Measurements from ENCODE around the gene G0S2. TPM values are rescaled to one million over a fixed set of nuclear protein-coding genes. Genes with fewer than 3 reads are reported as not detected.

Gene G0S2
- total and polyA plus RNA-seq, 2 of the 4 experiments (the other 2 are of a cell fraction), result 0.36 to 0.53 TPM

DNA sequence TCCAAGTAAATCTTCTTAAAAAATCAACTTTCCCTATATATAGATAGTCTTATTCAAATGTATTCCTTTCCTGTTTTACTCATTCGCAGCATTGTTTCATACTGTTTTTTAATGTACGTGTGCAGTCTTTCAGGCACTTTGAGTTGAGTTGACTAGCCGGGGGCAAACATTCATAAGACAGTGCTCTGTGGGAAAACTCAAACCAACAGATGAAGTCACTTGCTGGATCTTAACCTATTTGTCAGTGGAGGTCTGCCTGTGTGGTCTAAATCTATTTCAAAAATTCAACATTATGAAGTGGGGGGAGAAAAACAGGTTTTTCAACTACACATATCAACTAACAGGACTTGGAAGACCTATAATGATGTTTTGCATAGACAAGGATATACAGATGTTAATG lies 35.6 kb downstream of the G0S2 start:
- no peak for DNase-seq

More for the DNA sequence above, 35.6 kb downstream of the G0S2 start:
- dilution Hi-C loops (cut with HindIII; ENCODE audit: low sequenced_read_pairs, unreplicated experiment), result no loop called here
- Histone ChIP-seq H2AK5ac (ENCODE audit: low read depth, low read length) (no peak overlapping the region), H3K27me3 (ENCODE audit: control insufficient read depth, insufficient read depth, low read length) (no peaks in the 10 kb centered on the region), H4K8ac (ENCODE audit: low read depth in 2 of 2, low read length in 2 of 2) (no peak overlapping the region), H3K36me3 (ENCODE audit: control insufficient read depth, insufficient read depth, low read length) (no peaks in the 10 kb centered on the region), H2BK15ac (ENCODE audit: low read depth, low read length) (no peak overlapping the region), H4K5ac (ENCODE audit: low read depth, low read length) (no peak overlapping the region), H3K27ac (ENCODE audit: insufficient read depth, low read length) (no peak overlapping the region), H3K9ac (ENCODE audit: low read depth, low read length) (no peak overlapping the region), H3K79me1 (ENCODE audit: low read depth in 1 of 2, low read length in 2 of 2) (no peaks in the 10 kb centered on the region), H3K4ac (ENCODE audit: low read depth, low read length) (no peak overlapping the region), H4K20me1 (ENCODE audit: insufficient read depth, low read length) (no peaks in the 10 kb centered on the region), H3K9me3 (ENCODE audit: control insufficient read depth, insufficient read depth, low read length) (no peaks in the 10 kb centered on the region), H2BK20ac (ENCODE audit: low read depth, low read length) (no peak overlapping the region), H3K14ac (replicated peaks; ENCODE audit: low read depth, low read length) (no peak overlapping the region), H3K4me1 (ENCODE audit: control insufficient read depth, insufficient read depth, low read length) (no peaks in the 10 kb centered on the region; the same call in 1 of the 2 replicates), H2BK120ac (ENCODE audit: low read depth, low read length) (no peak overlapping the region), H3K23ac (ENCODE audit: low read depth, low read length) (no peak overlapping the region), H4K91ac (ENCODE audit: insufficient read depth, low read depth, low read length) (no peak overlapping the region), H3K4me3 (ENCODE audit: insufficient read depth, low read depth, low read length) (no peak overlapping the region), H3K4me2 (ENCODE audit: low read depth, low read length) (no peak overlapping the region), H3K9me1 (ENCODE audit: insufficient read depth, low read length) (no peaks in the 10 kb centered on the region), H2AK9ac (replicated peaks; ENCODE audit: low read depth, low read length, poor library complexity) (no peak overlapping the region), H3K18ac (ENCODE audit: low read depth, low read length) (no peak overlapping the region), H2AFZ (replicated peaks; ENCODE audit: low read length, poor library complexity) (no peak overlapping the region), H2BK5ac (ENCODE audit: low read depth, low read length, poor library complexity, severe bottlenecking) (no peak overlapping the region), H3K56ac (ENCODE audit: extremely low read depth, insufficient read depth, low read length) (no peak overlapping the region)
- ATAC-seq (ENCODE audit: low read depth), result no peak
- POLR2A ChIA-PET (ENCODE audit: unreplicated experiment), result no interaction called here
- TF ChIP-seq SMC3 (IDR thresholded peaks at IDR 0.05; ENCODE audit: low read depth, low read length) (no peak), MAFK (IDR thresholded peaks at IDR 0.05; ENCODE audit: low read depth, low read length) (no peak), BHLHE40 (IDR thresholded peaks at IDR 0.05; ENCODE audit: low read depth, low read length) (no peak), RCOR1 (IDR thresholded peaks at IDR 0.05; ENCODE audit: insufficient replicate concordance, low read length) (no peak), FOS (IDR thresholded peaks at IDR 0.05; ENCODE audit: low read depth, low read length) (no peak), CEBPB (IDR thresholded peaks at IDR 0.05; ENCODE audit: low read depth, low read length) (no peak), POLR2A (IDR thresholded peaks at IDR 0.05; ENCODE audit: low read depth, low read length) (no peak), MAZ (IDR thresholded peaks at IDR 0.05; ENCODE audit: borderline replicate concordance, low read depth, low read length) (no peak)
- in situ Hi-C loops (cut with MboI; ENCODE audit: low sequenced_read_pairs), result no loop called here
- 100% methylated on average over 1 of the region's 3 CpGs; no CpG with 5 or more reads in 1 of the 2 experiments for WGBS, 2 experiments (ENCODE audit: extremely low coverage in 2 of 2, insufficient read length in 1 of 2)
- no TSS peak for BruUV-seq (replicated peaks)
- intact Hi-C loops (cut with micrococcal nuclease), result no loop called here
- CTCF ChIA-PET, result no interaction called here
